Occipital lobe (tissue), 2 donors: Measurements from ENCODE around the gene GBA2. TPM values are rescaled to one million over a fixed set of nuclear protein-coding genes. Genes with fewer than 3 reads are reported as not detected.

ENCODE experiments used
- DNase-seq: peaks from one replicate; lab custom pipeline; 2025; lab: John Stamatoyannopoulos, UW
- total RNA-seq: library from RNA; depleted of rRNA; stranded (reverse); fragments of >200 nt; gene quantifications from one replicate; pipeline ENCODE4 v1.2.3, GENCODE V29; 2014

GBA2 gene
- total RNA-seq, 1 donor from 2014 or later: 45.2 TPM

DNA sequence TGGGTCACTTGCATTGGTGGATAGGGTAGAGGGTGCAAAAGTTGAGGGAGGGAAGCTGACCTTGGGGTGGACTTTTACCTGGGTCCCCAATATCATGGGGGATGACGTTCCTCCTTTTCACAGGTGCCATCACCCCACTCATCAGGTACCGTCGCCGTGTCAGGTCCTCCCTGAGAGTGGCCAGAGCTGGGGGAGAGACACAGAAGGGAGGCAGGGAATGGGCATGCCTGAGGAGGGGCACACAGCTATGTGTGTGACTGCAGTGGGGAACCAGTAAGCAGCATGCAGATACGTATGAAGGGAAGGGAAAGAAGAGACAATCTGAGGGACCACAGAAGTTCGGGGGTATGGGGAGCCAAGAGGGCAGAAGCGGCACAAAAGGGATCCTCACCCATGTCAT is 10.1 kb downstream of the GBA2 start:
- DNase-seq: no peak

DNA sequence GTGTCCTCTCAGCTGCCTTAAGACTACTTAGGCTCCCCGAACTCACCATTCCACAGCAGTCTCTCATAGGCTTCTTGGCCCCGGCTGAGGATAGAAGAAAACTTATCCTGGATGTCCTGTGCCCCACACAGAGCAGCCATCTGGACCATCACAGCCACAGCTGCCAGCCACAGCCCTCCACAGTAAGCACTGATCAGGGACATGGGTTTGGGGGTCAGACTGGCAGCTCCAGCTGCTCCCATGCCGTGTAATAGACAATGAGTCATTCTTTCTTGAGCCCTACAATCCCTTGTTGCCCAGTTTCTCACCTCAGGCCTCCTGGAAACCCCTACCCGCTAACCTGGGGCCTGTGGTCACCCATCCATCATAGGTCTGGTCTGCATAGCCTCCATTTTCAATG is 10.8 kb downstream of the GBA2 start:
- no peak for DNase-seq

GRCh38 chr9:35737143-35737542 is 11.9 kb downstream of the GBA2 start:
- DNase-seq: no peak

DNA sequence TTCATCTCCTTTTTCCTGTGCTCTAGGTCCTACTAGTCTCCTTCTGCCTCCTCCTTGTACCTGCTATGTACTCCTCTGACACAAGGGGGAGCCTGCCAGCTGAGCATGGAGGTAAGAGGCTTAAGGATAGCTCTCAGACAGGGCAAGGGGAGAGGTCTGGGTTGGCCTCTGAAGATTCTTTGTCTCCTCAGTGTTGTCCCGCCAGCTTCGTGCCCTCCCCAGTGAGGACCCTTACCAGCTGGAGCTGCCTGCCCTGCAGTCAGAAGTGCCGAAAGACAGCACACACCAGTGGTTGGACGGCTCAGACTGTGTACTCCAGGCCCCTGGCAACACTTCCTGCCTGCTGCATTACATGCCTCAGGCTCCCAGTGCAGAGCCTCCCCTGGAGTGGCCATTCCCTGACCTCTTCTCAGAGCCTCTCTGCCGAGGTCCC is 12.8 kb downstream of the GBA2 start:
- DNase-seq: peak; percentile 12

- no peak for DNase-seq
Observed at GRCh38 chr9:35734096-35734495, 14.9 kb downstream of the GBA2 start.

- no peak for DNase-seq
Observed at GRCh38 chr9:35732800-35733541, 16.1 kb downstream of the GBA2 start.

- peak; percentile 99 for DNase-seq
Observed at GRCh38 chr9:35732185-35732799, 16.7 kb downstream of the GBA2 start, which contains the start of the genes CREB3 and TLN1. Gene CREB3, plus strand, starts transcription at chr9:35732666. Its CDS starts 107 bp downstream, at chr9:35732773. Gene TLN1, minus strand, starts transcription at chr9:35732195. Its CDS starts 6,501 bp downstream, at chr9:35725694.

- DNase-seq: no peak
Observed at GRCh38 chr9:35731415-35732184, 17.4 kb downstream of the GBA2 start.

- DNase-seq: no peak
Observed at GRCh38 chr9:35730486-35730854, 18.6 kb downstream of the GBA2 start.

DNA sequence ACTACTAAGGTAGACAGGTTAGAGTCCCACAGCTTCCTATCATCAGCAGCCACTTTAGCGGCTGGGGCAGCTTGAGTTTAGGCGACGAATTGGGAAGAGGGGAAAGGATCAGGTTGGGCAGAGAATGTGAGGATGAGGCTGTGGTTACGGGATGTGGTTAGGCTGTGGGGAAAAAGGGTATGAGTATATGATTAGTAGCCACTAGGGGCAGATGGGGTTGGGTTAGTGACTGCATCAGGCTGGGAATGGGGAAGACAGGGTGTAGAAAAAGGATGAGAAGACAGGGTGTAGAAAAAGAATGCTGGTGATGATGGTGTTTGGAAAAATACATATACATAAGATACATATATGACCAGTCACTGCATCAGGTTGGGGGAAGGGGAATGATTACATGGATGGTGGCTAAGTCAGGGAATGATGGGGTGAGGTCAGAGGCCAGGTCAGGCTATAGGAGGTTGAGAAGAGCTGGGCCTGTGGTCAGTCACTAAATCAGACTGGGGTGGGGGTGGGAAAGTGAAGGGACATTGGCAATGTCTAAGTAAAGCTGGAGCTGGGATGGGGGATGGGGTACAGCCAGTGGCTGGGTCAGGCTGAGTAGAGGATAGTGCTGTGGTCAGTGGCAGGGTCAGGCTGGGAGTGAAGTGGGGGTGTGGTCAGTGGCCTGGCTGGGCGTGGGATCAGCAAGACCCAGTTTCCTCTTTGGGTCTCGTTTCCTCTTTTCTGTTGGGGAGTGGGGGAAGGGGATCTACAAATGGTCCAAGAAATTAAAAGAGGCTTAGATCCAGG is 19.1 kb downstream of the GBA2 start:
- peak; percentile 7 for DNase-seq

DNA sequence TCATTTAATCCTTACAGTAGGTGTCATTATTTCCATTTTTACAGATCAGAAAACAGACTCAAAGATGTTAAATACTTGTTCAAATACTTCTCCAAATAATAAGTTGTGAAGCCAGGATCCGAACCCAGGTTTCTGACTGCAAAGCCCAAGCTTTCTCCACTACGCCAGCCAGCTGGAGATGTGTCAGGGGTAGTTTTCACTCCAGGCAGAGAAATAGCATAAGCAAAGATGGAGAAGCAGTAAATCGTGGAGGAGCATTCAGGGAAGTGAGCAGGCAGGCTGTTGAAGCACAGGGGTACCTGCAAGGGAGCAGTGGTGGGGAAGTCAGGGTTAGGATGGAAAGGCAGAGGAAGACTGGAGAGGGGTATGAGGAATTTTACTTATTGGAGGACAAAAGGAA is 19.9 kb downstream of the GBA2 start:
- no peak for DNase-seq

DNA sequence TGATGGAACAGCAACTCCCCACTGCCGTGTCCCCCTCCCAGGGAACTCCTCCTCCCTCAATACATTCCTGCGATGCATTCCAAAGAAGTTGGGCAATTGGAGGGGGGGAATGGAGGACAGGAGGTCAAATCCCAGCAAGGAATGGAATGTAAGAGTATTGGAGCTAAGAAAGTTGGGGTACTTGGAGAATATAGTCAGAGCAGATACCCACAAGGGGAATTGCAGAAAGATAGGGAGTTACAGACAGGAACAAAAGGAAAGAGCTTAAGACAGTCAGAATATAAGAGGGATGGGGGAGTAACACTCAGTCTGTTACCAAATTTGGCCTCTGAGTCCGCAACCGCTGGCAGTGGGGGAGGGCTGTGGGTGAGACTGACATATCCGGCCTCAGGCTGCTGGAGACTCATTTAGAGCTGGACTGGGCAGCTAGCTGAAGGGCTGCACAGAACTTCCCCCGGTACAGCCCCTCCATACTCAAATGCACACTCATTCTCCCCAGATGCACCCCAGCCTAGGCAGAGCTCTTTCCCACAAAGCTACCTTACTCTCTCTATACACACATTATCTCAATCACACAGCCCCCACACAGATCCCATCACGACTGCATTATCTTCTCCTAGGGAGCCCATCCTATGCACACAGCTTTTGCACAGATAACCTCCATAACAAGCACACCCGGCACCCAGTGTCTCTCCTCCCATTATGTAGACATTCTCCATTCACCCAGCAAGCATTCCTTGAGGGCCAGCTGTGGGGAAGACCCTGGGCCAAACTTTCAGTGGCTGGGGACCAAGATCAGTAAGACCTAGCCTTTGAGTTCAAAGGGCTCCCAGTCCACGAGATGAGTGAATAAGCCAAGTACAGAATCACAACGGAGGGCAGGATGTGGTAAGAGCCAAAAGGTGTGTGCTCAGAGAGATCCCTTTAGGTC is 20.7 kb downstream of the GBA2 start:
- peak; percentile 22 for DNase-seq

- DNase-seq: no peak
Observed at GRCh38 chr9:35727676-35728040, 21.4 kb downstream of the GBA2 start.

DNA sequence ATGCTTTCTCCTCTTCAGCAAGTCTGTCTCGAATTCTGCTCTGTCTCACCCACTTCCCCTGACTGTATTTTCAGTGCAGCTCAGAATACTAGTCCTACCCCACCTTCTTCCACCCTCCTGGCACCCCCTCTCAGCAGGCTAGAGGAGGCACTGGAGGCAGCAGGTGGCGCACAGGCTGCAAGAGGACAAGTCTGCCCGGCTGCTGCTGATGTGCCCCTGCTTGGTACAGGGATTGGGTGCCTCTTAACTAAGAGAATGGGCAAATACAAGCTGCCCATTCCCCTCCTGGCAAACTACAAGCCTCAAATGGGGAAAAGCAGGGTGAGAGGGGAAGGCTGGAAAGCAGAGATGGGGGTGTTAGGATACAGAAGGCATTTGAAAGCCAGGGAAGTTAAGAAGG is 22.1 kb downstream of the GBA2 start:
- peak; percentile 6 for DNase-seq

GRCh38 chr9:35725362-35725761 is 23.7 kb downstream of the GBA2 start:
- no peak for DNase-seq

DNA sequence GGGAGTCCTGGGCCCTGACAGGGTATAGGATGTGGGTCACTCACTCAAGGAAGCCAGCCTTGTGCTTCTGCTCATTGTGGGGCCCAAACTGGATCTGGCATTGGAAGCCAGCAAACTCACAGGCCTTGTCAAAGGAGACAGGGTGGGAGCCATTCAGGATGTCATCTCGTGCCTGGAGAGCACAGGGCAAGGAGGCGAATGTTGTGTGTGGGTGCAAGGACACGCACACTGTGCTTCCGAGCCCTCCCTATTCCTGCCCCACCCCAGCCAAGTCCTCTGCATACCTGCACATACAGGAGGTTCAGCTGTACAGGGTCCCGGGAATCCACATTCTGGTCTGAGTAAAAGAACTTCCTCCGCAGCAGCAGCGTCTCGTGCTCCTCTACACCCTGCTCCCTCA is 25.1 kb downstream of the GBA2 start:
- no peak for DNase-seq

GRCh38 chr9:35723426-35723825 is 25.6 kb downstream of the GBA2 start:
- DNase-seq: no peak

DNA sequence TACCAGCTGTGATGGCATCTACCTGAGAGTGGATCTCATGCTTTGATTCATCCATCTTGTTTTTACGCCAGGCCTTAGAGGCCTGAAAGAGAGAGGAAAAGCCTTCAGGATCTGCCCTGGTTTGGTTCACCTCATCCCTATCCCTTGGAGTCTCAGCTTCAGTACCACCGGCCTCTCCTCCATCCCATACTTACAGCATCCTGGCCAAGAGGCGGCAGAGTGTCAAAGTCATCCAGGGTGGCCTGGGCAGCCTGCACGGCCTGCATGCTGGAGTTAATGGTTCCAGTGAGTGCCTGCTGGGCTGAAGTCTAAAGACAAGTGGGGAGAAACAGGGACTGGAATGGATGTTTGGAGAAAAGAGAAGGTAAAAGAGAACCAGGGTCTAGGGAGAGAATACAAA is 29.5 kb downstream of the GBA2 start:
- no peak for DNase-seq

DNA sequence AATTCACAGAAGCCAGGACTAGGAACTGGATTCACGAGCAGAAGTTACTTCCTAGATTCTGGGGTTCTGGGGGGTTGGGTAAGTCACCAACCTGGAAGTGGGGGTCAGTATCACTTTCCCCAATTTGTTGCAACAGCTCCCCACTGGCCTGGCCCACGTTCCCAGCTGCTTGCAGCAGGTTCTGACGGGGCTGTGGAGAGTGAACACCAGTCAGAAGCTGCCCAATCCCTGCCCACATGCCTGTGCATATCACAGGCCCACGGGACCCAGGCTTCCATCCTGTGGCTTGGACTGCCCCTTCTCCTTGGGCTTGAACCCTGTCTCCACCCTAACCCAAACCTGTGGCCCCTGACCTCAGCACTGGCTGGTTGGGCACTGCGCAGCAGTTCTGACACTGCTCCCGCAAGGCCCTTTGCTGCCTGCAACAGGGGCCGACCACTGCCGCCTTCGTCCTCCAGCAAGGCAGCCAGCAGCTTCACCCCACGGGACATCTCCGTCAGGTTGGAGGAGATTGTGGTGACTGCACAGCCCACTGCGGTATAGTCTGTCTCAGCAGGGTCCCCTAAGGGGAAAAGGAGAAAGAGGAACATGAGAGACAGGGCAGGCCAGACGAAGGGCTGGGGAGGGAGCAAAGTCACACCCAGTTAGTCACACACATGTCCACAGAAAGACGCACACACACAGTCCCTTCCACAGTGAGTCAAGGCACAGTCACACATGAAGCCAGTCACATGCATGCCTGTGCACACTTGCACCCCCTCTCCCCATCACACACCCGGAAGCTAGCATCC is 30.1 kb downstream of the GBA2 start:
- DNase-seq: no peak
